ENCODE measurements around the gene PDE6A. TPM values are rescaled to one million over a fixed set of nuclear protein-coding genes. Genes with fewer than 3 reads are reported as not detected.

PDE6A gene
- total and polyA plus RNA-seq, 2 of the 13 experiments (the other 11 are each of a cell fraction or from before 2014, with no cell fraction given): 0.01 TPM; not detected in 1

DNA sequence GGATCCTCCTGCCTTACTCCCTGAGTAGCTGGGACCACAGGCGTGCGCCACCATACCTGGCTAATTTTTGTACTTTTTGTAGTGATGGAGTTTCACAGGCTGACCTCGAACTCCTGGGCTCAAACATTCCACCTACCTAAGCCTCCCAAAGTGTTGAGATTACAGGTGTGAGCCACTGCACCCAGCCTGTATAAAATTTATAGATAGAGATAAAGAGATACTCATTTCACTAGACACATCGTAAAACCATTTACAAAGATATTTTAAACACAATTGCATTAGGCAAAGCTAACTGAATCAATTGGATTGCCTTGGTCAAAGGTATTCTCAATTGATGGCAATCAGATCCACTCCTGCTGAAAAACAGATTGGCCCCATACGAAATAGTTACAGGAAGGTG is 52.0 kb downstream of the PDE6A start (continued):
- TF ChIP-seq, protein P1, sequence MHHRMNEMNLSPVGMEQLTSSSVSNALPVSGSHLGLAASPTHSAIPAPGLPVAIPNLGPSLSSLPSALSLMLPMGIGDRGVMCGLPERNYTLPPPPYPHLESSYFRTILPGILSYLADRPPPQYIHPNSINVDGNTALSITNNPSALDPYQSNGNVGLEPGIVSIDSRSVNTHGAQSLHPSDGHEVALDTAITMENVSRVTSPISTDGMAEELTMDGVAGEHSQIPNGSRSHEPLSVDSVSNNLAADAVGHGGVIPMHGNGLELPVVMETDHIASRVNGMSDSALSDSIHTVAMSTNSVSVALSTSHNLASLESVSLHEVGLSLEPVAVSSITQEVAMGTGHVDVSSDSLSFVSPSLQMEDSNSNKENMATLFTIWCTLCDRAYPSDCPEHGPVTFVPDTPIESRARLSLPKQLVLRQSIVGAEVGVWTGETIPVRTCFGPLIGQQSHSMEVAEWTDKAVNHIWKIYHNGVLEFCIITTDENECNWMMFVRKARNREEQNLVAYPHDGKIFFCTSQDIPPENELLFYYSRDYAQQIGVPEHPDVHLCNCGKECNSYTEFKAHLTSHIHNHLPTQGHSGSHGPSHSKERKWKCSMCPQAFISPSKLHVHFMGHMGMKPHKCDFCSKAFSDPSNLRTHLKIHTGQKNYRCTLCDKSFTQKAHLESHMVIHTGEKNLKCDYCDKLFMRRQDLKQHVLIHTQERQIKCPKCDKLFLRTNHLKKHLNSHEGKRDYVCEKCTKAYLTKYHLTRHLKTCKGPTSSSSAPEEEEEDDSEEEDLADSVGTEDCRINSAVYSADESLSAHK (CRISPR knock-in tag; IDR thresholded peaks at IDR 0.05; ENCODE audit: borderline replicate concordance): no peak
- no peak for TF ChIP-seq U2AF1 (optimal IDR thresholded peaks at IDR 0.05; ENCODE audit: low read depth, low read length)

DNA sequence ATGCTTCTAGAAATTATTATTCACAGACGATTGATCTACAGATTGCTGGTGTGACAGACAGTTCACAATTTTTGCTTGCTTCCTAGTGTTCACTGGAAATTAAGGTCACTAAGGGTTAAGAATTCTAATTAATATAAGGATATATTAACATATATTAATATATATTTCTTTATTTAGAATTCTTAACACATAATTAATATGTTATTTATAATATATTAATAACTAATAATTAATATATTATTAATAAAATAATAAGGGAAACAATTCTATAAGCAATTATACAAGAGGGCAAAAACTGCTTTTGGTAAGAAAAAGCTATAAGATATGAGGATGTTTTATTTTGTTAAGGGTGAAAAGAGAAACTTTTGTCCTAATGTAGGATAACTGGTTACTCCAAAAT is 56.3 kb downstream of the PDE6A start:
- no peak overlapping the region for H2AFZ ChIP-seq (ENCODE audit: low read length)
- H3K4me3 ChIP-seq (replicated peaks in 1 of 3; ENCODE audit: insufficient read depth in 1 of 3, low read depth in 2 of 3, low read length in 3 of 3): no peak overlapping the region
- H3K27me3 ChIP-seq (ENCODE audit: control insufficient read depth in 1 of 2, insufficient read depth in 2 of 2, low read length in 2 of 2): no peaks in the 10 kb centered on the region
- no peaks in the 10 kb centered on the region for H4K20me1 ChIP-seq (ENCODE audit: insufficient read depth, low read length)
- TF ChIP-seq HOXA7 (CRISPR knock-in tag; IDR thresholded peaks at IDR 0.05) (no peak), TEF (CRISPR knock-in tag; IDR thresholded peaks at IDR 0.05) (no peak), ZMAT3 (CRISPR knock-in tag; conservative IDR thresholded peaks at IDR 0.05) (no peak), MLLT10 (CRISPR knock-in tag; IDR thresholded peaks at IDR 0.05) (no peak)
- TF ChIP-seq, protein P2, sequence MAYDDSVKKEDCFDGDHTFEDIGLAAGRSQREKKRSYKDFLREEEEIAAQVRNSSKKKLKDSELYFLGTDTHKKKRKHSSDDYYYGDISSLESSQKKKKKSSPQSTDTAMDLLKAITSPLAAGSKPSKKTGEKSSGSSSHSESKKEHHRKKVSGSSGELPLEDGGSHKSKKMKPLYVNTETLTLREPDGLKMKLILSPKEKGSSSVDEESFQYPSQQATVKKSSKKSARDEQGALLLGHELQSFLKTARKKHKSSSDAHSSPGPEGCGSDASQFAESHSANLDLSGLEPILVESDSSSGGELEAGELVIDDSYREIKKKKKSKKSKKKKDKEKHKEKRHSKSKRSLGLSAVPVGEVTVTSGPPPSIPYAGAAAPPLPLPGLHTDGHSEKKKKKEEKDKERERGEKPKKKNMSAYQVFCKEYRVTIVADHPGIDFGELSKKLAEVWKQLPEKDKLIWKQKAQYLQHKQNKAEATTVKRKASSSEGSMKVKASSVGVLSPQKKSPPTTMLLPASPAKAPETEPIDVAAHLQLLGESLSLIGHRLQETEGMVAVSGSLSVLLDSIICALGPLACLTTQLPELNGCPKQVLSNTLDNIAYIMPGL (CRISPR knock-in tag; IDR thresholded peaks at IDR 0.05; ENCODE audit: borderline replicate concordance in 1 of 2, low read depth in 1 of 2): no peak
- ChIA-PET CTCF (ENCODE audit: low intra/inter-chr PET ratio, low total read pairs) (no interaction called here), POLR2A (no interaction called here)
- H3K79me2 ChIP-seq (ENCODE audit: insufficient read depth, low read length): no peaks in the 10 kb centered on the region
- intact Hi-C loops (cut with micrococcal nuclease; ENCODE audit: unreplicated experiment) (no loop called here), in situ Hi-C loops (cut with HindIII; ENCODE audit: extremely low pct_ligation_motif_present, low pct_unique_long_range_greater_than_20kb) (no loop called here)
- H3K4me1 ChIP-seq (ENCODE audit: insufficient read depth, low read length): peaks cover 11% of the 10 kb centered on the region
- ATAC-seq (no peak), FAIRE-seq (no peak), DNase-seq (ENCODE audit: low spot score) (no peak)
- peak overlapping the region; percentile 51; the same call in 1 of the 2 replicates for H3K4me2 ChIP-seq (ENCODE audit: low read depth, low read length)
- 29% methylated on average over 1 of the region's 1 CpG for WGBS (ENCODE audit: low lambda C conversion rate)
- no peak overlapping the region for H3K27ac ChIP-seq (ENCODE audit: extremely low read length, insufficient read depth, low read length)
- no TSS peak for BruUV-seq (replicated peaks)
- no peaks in the 10 kb centered on the region for H3K9me3 ChIP-seq (ENCODE audit: low read length)
- H3K36me3 ChIP-seq (replicated peaks in 1 of 2; ENCODE audit: control insufficient read depth in 1 of 2, insufficient read depth in 2 of 2, low read length in 2 of 2): no peaks in the 10 kb centered on the region
- H3K9ac ChIP-seq (ENCODE audit: insufficient read depth, low read depth, low read length): no peak overlapping the region
